MV-4-11 (cell line): ENCODE data around the gene RLF.
"Not testable (repeated sequence)": the region's sequence is repeated elsewhere in the genome, so short reads cannot be mapped to it uniquely, and the experiment has no call there.

Experiments
- DNase-seq: peaks from one replicate; lab custom pipeline; 2025; lab: John Stamatoyannopoulos, UW

RLF gene

GRCh38 chr1:40162753-40163441 is 1.7 kb downstream of the RLF start:
- no peak for DNase-seq

- peak; percentile 10 for DNase-seq
These were observed 6.1 kb downstream of the RLF start for GRCh38 chr1:40167317-40167716.

- no peak for DNase-seq
These were observed 9.8 kb downstream of the RLF start for GRCh38 chr1:40171036-40171435.

- DNase-seq = no peak
These were observed 13.6 kb downstream of the RLF start for GRCh38 chr1:40174788-40175187.

GRCh38 chr1:40176989-40177388 is 15.8 kb downstream of the RLF start:
- DNase-seq = peak; percentile 61

- DNase-seq = no peak
These were observed 17.0 kb downstream of the RLF start for GRCh38 chr1:40178200-40178599.

GRCh38 chr1:40179496-40180089 is 18.4 kb downstream of the RLF start:
- no peak for DNase-seq

GRCh38 chr1:40183055-40183710 is 22.0 kb downstream of the RLF start:
- DNase-seq = peak; percentile 19

- no peak for DNase-seq
These were observed 23.0 kb downstream of the RLF start for GRCh38 chr1:40184193-40184592.

- DNase-seq = peak; percentile 61
These were observed 25.0 kb downstream of the RLF start for GRCh38 chr1:40185951-40186864.

- DNase-seq = no peak
These were observed 26.2 kb downstream of the RLF start for GRCh38 chr1:40187399-40187798.

GRCh38 chr1:40194639-40195038 is 33.5 kb downstream of the RLF start:
- DNase-seq = not testable (repeated sequence)

GRCh38 chr1:40197656-40198055 is 36.5 kb downstream of the RLF start:
- DNase-seq = no peak

GRCh38 chr1:40199126-40199525 is 37.9 kb downstream of the RLF start:
- no peak for DNase-seq

GRCh38 chr1:40204856-40205255 is 43.7 kb downstream of the RLF start:
- DNase-seq = peak; percentile 57

- DNase-seq = no peak
These were observed 49.5 kb downstream of the RLF start for GRCh38 chr1:40210511-40211204.

- no peak for DNase-seq
These were observed 57.1 kb downstream of the RLF start for GRCh38 chr1:40218333-40218732.

GRCh38 chr1:40221471-40221905 is 60.3 kb downstream of the RLF start:
- DNase-seq = not testable (repeated sequence)

GRCh38 chr1:40221977-40222772 is 61.0 kb downstream of the RLF start:
- no peak for DNase-seq

- DNase-seq = no peak
These were observed 62.9 kb downstream of the RLF start for GRCh38 chr1:40224040-40224439.

GRCh38 chr1:40226192-40226591 is 65.0 kb downstream of the RLF start:
- DNase-seq = no peak
